WTC11 (cell line): Measurements from ENCODE around the gene CADM2.

Source experiments
- CTCF ChIP-seq: fragments of 200-600 bp; IDR thresholded peaks from 2 replicates; pipeline ENCODE4 v1.8.0; 2022; ENCODE audit warnings: antibody characterized with exemption
- NFE2L1 ChIP-seq: sonication (generic); formaldehyde crosslinking; IDR thresholded peaks from 2 replicates; pipeline ENCODE4 v1.8.1; 2023; ENCODE audit warnings: missing genetic modification reagents

GRCh38 chr3:85288257-85288656, 329.5 kb downstream of the CADM2 start:
- TF ChIP-seq NFE2L1 (CRISPR knock-in tag) (no peak), CTCF (no peak)
